Right renal cortex interstitium (tissue), 3 donors: ENCODE data around the gene GPC5. TPM values are rescaled to one million over a fixed set of nuclear protein-coding genes. Genes with fewer than 3 reads are reported as not detected.
"Not testable (repeated sequence)": the region's sequence is repeated elsewhere in the genome, so short reads cannot be mapped to it uniquely, and the experiment has no call there.

Experiments used
- DNase-seq, 3 donors: peaks; one replicate each; pipeline ENCODE4 v3.0.0-alpha.2; 2013; ENCODE audit warnings: low read depth in 3 of 3, low spot score in 2 of 3
- polyA plus RNA-seq, 3 donors: library from polyadenylated mRNA; unstranded; fragments of 120-200 nt; gene quantifications; one replicate each; pipeline ENCODE4 v1.2.1, GENCODE V29; 2013; ENCODE audit not compliant: insufficient read length in 3 of 3

GPC5 gene
- polyA plus RNA-seq, 3 donors = 3.5 to 6.2 (median 4.8) TPM

DNA sequence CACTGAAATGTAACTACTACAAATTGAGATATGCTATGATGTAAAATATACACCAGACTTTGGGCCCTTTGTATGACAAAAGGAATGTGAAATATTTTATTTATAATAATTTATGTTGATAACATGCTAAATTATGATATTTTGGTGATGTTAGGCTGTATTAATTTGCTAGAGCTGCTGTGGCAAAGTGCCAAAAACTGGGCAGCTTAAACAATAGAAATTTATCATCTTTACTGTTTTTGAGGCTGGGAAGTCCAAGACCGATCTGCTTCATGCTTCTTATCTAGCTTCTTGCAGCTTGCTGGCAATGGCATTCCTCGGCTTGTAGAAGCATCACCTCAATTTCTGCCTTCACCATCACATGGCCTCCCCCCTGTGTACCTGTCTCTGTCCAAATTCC lies 245.0 kb downstream of the GPC5 start:
- DNase-seq = no peak

DNA sequence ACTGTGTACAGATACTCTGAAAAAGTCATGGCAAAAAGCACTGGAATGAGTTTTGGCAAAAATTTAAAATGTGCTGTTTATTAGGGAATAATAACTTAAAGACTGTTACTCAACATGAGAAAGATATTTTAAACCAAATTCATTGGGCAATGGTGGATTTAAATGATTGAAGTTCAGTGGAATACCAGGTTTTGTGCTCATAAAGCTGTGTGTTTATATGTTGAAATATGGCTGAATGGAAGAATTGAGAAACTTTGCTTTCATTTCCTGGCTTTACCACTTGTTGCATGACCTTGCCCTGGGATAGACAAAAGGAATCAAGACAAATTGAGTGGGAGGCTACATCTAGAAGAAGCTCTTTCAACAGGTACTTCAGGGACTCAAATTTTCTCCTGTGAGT lies 246.4 kb downstream of the GPC5 start:
- DNase-seq = no peak

DNA sequence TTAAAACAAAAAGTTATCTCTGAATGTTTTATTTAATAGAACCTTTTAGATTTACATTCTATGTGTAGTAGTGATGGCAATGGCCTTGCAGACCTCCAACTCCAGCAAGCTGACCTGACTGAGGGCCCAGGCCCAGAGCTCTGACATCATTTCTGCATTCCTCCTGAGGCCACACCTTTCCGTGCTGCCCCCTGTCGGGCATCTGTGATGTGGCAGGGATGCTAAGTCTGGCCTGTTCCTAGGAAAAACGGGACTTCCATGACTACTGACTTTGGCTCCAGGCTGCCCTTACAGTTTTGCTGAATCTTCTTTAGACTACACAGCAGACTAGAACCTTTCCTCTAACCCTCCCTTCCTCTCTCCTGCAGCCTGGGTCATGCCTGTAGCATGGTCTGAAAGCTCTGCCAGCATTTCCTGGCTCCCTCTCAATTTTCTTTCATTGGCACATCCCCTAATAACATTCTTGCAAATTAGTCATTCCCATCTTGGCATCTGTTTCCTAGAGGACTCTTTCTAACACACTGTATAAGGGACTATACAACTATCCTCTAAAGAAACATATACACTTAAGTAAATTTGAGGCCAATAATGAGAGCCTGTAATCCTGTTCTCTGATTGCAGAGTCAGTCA lies 249.1 kb downstream of the GPC5 start:
- DNase-seq = no peak

DNA sequence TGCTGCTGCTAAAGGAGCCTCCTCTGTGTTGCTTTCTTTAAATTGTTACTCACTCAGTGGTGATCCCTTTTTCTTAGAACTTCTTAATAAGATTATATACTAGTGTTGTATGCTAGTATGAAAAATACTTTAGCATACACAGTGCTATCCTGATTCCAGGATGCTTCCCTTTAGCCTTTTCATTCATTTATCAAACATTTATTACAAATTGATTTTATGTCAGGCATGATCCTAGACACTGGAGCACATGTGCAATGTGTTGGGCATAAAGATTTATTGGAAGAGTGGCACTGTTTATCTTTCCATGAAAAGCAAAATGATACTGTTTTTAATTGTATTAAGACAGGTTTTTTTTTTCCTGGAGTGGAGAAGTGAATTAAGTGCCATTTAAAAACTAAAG lies 249.6 kb downstream of the GPC5 start:
- DNase-seq = no peak

DNA sequence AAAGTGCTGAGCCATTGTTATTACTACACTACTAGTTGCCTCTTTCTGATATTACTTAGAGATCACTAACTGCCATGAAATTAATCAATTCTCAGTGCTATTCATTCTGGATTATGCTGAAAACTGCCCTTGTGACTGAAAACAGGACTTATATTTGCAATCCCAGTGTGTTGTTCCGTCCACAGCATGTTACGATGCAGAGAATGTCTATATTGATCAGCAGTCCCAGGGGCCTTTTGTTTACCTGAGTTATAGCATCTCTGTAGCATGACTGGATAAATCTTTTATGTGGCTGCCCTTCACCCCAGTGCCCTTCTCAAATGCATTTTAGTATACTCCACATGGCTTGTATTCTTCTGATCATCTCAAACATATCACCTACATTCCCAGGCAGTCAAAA lies 251.0 kb downstream of the GPC5 start:
- no peak for DNase-seq

DNA sequence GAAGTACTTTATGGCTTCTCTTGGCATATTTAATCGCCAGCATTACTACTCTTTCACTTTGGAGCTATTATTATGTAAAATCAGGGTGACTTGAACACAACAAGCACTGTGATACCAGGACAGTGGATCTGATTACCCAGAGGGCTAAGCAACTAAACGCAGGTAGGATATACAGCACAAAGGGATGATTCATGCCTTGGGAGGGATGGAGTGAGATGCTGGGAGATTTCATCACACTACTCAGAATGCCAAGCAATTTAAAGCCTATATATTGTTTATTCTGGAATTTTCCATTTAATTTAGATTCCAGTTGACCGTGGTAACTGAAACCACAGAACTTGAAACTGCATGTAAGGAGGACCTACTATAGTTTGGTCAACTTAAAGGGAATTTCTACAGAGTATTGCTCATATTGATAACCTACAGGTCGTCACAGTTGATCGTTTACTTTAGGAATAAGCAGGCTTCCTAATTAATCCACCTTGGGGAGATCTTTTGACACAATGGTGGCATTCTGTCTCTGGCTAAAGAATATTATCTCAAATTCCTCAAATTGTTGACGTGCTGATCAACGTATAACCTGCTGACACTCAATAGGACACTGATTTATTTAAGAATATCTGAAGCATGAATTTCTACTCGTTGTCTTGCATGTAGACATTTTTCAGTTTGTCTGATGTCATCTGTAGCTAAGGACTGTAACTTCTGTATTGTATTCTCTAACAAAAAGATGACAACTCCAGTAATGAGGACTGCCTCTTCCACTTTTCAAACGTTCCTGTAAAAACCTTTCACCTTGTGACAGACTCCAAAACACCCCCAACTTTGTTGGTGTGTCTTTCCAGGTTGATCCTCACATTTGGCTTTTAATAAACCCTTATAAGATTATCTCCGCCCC lies 254.2 kb downstream of the GPC5 start:
- DNase-seq = no peak

DNA sequence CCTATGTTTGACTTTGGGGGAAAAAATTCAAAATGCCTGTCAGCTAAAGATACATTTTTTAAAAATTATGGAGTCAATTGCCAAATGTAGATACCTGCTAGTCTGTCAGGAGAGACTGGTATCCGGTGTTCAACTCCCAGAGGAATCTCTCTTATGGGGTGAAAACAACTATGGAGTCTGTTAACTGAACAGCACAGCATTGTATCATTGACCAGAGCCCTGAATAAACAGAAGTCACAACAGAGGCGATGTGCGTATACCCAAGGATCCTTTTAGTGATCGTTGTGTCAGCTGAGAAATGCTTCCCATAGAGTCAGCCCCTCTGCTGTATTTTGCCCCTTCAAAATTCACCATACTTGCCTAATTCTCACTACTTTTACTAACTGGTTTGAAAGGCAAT lies 257.3 kb downstream of the GPC5 start:
- DNase-seq = no peak

DNA sequence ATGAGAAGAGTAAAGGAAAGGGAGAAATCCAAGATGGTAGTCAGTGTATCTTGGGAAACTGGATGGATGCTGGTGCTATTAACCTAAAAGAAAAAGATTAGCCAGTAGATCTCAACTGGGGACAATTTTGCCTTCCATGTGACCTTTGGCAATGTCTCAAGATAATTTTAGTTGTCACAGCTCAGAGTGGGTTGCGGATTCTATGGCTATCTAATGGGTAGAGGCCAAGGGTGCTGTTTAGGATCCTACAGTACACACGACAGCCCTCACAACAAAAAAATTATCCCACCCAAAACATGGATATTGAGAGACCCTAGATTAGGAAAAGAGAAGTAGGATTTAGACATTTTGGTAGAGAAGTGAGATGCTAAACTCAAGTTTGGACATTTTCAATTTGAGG lies 258.9 kb downstream of the GPC5 start:
- DNase-seq = no peak

DNA sequence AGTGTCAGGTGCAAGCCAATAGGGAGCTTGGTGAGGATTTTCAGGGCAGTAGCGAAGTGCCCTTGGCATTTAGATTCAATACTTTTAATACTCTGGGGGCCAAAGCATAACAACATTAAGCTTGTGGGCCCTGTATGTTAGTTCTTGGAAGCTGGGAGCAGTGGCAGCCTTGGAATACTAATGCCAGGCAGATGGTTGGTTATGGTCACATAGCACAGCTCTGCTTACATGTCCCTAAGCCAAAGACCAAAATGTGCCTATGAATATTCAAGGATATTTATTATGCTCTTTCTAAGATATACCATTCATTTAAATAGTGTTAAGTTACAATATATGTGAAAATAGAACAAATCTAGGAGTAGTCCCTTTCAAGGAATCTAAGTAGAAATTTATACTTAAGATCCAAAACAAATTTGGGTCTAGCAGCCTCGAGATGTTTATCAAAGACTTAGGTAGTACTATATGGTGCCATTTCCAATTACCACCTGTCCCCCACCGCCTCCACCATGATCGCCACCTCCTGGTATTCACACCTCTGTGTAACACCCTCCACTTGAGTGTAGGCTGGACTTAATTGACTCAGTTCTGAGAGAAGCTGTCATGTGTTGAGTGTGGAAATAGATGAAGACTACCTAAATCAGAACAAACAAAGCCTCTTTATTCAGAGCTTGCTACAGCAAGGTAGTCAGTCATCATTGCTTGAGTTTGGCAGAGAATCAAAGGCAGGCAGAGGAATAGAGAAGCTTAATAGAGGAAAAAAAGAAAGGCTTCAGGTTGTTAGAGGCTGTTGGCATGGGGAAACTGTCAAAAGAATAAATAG lies 261.0 kb downstream of the GPC5 start:
- no peak for DNase-seq

DNA sequence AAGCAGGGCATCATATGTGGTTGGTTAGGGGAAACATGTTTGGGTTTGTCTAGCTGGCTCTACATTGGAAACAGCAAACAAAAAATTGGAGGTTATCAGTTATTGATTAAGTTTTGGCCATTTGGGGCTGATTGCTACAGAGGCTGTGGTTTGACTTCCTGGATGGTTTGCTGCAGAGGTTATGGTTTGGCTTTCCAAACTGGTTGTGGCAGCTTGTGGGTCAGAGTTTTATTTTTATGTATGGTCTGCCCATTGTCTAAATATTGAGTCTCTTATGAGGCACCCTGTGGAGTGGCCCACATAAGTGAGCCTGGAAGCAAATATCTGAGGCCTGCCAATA lies 261.6 kb downstream of the GPC5 start:
- no peak for DNase-seq

DNA sequence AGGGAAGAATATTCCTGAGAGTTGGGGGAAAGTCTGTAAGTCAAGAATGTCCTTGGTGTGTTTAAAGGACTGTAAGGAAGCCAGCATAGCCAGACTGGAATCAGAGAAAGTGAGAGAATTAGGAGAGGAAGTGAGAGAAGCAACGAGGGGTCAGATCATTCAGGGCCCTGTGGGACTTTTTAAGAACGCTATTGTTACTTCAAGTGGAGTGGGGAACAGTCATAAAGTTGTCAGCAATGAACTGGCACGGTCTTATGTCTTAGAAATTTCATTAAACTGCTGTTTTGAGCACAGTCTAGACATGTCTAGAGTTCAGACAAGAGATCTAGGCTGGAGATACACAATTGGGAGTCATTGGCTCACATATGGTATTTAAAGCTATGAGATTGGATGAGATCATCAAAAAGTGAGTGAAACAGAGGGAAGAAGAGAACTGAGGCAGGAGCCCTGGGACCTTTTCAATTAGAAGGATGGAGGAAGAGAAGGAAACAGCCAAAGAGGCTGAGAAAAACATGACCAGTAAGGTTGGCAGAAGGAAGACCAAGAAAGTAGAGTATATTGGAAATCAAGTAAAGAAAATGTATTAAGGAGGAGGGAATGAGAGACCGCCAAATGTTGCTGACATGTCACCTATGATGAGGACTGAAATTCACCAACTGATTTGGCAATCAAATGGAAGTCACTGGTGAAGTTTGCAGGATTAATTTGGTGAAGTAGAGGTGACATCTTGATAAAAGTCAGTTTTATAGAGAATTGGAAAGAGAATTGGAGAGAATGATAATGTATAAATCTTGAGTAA lies 263.5 kb downstream of the GPC5 start:
- no peak for DNase-seq

DNA sequence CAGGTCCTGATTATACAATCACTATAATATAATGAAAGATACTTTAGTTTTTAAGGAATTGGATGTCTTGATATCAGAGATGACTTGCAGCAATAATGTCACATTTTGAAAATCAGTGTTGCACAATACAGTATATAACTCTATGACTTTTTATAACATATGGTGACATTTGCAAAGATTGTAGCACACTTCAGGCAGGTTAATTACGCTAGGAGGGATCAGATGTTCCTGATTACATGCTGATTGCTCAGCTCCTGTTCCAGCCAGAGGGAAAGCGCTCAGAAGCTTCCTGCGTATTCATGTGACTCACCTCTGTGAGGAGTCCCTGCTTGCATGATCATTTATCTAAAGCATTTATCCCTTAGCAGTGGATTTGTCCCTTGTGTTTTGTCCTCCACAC lies 265.6 kb downstream of the GPC5 start:
- DNase-seq = no peak

DNA sequence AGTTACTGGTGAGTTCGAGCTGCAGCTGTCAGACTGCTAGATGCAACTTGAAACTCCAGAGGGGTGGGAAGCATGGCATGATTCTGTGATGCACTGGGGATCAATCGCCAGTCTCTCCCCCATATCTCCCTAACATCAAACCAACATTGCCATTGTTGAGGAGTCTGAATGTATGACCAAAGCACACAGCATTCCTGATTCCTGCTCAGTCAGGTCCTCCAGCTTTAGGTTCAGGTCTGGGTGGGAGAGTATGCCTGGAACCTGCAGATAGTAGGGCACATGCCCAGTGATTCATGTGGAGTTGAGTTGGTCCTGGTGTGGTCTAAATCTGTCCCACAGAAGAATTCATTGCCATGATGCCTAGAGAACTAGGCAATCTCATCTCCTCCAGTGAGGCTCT lies 269.1 kb downstream of the GPC5 start:
- DNase-seq = no peak

DNA sequence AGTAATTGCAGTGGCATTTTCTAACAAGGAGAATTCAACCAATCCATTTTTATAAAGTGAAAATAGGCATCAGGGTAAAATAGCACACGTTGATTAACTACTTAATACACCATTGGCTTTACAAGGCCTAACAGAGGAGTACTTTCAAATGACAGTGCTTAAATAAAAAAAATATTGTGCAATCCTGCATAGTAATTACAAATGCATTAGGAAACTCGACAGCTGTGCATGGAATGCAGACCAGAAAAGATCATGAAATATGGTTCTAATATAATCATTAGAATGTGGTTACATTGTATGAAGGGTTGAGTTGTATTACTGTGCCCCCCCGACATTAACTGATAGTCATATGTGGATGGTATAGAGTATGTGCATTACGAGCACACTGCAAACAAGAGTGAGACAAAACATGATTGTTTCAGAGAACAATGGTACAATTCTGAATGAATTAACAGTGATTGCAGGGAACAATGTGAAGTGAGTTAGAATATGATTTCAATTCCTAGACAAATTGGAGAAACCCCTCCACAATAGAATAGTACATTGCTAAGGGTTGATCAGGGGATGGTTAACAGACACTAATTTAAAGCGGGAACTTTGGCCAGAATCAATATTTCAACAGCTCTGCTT lies 270.6 kb downstream of the GPC5 start:
- no peak for DNase-seq

DNA sequence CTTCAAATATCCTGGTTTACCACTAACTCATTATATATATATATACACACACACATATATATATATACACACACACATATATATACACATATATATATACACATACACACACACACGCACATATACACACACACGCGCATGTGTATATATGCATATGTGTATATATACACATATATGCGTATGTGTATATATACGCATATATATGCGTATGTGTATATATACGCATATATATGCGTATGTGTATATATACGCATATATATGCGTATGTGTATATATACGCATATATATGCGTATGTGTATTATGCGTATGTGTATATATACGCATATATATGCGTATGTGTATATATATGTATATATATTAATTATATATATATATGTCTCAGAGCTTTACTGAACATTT lies 275.9 kb downstream of the GPC5 start:
- DNase-seq = not testable (repeated sequence)

DNA sequence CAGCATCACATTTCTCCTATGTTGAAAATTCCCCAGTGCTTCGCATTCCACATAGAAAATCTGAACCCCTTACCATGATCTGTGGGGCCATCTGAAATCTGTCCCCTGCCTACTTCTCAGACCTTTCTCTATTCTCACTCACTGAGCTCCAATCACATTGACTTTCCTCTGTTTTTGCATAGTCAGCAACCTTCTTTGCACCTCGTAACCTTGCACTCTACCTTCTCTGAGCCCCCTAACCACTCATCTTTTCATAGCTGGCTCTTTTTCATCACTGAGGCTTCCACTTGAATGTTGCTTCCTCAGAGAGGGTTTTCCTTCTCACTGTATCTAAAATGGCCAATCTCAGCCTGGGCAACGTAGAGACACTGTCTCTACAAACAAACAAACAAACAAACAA lies 286.3 kb downstream of the GPC5 start:
- no peak for DNase-seq

DNA sequence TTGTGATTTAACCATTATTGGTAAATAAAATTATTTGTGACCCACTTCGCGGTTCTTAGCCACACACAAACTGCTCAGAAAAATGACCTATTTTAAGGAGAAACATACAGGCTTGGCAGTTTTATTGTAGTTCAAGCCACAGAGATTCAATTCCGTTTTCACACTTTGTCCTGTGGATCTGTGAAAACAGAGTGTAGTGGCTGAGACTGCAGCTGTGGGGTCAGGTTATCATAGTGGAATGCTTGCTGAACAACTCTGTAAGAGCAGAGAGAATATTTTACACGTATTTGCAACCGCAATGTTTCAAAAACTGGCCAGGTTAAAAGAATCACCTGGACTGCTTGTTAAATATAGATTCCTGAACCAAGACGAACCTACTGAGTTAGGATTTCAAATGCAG lies 292.5 kb downstream of the GPC5 start:
- no peak for DNase-seq

DNA sequence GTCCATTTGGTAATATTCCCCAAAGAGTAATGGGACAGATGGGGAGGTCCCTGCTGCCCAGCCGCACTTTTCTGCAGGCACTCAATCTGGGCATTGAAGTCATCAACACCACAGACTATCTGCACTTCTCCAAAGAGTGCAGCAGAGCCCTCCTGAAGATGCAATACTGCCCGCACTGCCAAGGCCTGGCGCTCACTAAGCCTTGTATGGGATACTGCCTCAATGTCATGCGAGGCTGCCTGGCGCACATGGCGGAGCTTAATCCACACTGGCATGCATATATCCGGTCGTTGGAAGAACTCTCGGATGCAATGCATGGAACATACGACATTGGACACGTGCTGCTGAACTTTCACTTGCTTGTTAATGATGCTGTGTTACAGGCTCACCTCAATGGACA lies 295.0 kb downstream of the GPC5 start:
- no peak for DNase-seq

DNA sequence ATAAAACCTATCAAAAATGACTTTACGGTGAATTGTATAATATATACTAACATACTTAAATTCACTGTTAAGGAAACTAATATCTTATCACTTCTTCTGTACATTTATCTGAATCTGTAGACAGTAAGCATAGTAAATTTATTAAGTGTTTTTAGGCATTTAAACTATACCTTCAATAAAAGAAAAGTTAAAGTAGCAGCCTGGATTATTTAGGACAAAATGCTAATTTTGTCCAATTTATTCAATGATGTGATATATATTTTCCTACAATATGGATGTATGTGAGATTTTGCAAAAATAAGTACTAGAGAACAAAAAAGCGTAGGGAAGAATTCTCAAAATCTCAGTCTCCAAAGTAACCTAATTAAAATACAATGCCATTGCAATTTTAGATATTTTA lies 299.9 kb downstream of the GPC5 start:
- DNase-seq = no peak

DNA sequence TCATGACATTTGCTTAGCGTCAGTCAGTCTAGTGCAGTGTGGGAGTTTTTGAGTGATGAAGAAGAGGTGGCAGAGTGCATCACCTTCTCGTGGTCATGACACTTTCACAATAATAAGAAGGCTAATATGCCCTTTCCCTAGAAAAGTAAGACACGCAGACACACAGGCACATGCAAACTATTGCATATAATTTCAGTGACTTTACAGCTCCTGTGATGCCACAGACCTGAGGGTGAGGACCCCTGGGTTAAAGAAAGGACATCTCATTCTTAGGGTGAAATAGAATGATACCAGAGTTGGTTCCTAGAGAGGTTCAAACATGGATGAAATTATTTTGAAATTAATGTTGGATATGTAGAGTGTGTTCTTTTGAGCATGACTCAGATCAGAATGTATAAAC lies 300.3 kb downstream of the GPC5 start:
- DNase-seq = no peak
